HepG2 (cell line): ENCODE data around the gene P2RX6. TPM values are rescaled to one million over a fixed set of nuclear protein-coding genes. Genes with fewer than 3 reads are reported as not detected.
A peak's percentile ranks its signal among the peaks of the same experiment; 100 is the strongest.

Source experiments
- ATAC-seq: fragments of 200-7000 bp; cut with Tn5 transposase; 3 replicates; pipeline ENCODE4 v1.9.1; 2020; ENCODE audit warnings: mild to moderate bottlenecking, moderate library complexity
- BruUV-seq: library from RNA; stranded (reverse); fragments of 400-500 nt; replicated peaks from 2 replicates; lab custom pipeline; 2021; lab: Mats Ljungman, UMichigan
- CTCF ChIA-PET: fragments of 300-600 bp; formaldehyde crosslinking; extraction: SDS; loops from one replicate; lab custom pipeline; 2021; ENCODE audit warnings: low total read pairs, inconsistent platforms, low intra/inter-chr PET ratio; lab: Yijun Ruan, JAX
- POLR2A ChIA-PET: fragments of 350-600 bp; sonication (Branson Sonifier 250); formaldehyde crosslinking; loops from one replicate; lab custom pipeline; 2020; ENCODE audit warnings: antibody characterized with exemption, inconsistent platforms; lab: Yijun Ruan, JAX
- DNase-seq: peaks from one replicate; pipeline ENCODE4 v3.0.0-alpha.2; 2015; ENCODE audit warnings: low spot score
- FAIRE-seq: peaks from 3 replicates; lab custom pipeline; 2011; peaks lifted over from hg19 to GRCh38; lab: Jason Lieb, UNC
- H2AFZ ChIP-seq: one replicate; pipeline ENCODE4 v1.6.1; 2011; ENCODE audit warnings: low read length, inconsistent platforms
- H3K27ac ChIP-seq: fragments of 300-600 bp; 3 replicates; pipeline ENCODE4 v1.8.0; 2011; ENCODE audit warnings: mixed run types, mild to moderate bottlenecking, mixed read lengths, low read length, inconsistent platforms; ENCODE audit not compliant: insufficient read depth; ENCODE audit errors: extremely low read length
- H3K27me3 ChIP-seq, 2 experiments: fragments of 200-600 bp in 1 of 2; 2 replicates in 1 of 2; 3 replicates in 1 of 2; pipeline versions ENCODE4 v1.6.0 to v1.8.0; 2011; ENCODE audit warnings: low read length in 2 of 2, mild to moderate bottlenecking in 2 of 2, moderate library complexity in 2 of 2, inconsistent platforms in 1 of 2; ENCODE audit not compliant: insufficient read depth in 2 of 2, control insufficient read depth in 1 of 2
- H3K36me3 ChIP-seq, 2 experiments: fragments of 200-600 bp in 1 of 2; replicated peaks in 1 of 2; 2 replicates in 1 of 2; 3 replicates in 1 of 2; pipeline versions ENCODE4 v1.5.1 to v1.8.0; 2011; ENCODE audit warnings: low read length in 2 of 2, inconsistent platforms in 1 of 2; ENCODE audit not compliant: insufficient read depth in 2 of 2, control insufficient read depth in 1 of 2
- H3K4me1 ChIP-seq: 2 replicates; pipeline ENCODE4 v1.5.1; 2012; ENCODE audit warnings: low read length, inconsistent platforms; ENCODE audit not compliant: insufficient read depth
- H3K4me2 ChIP-seq: 2 replicates; pipeline ENCODE4 v1.6.0; 2011; ENCODE audit warnings: low read depth, low read length, inconsistent platforms
- H3K4me3 ChIP-seq, 3 experiments: fragments of 200-600 bp in 1 of 3; sonication (generic), shearing (Covaris generic) in 1 of 3; replicated peaks in 1 of 3; 2 replicates each; pipeline ENCODE4 v1.5.1; 2011 to 2016; ENCODE audit warnings: low read length in 3 of 3, inconsistent platforms in 2 of 3, low read depth in 2 of 3, mild to moderate bottlenecking in 2 of 3, control low read depth in 1 of 3, mixed read lengths in 1 of 3; ENCODE audit not compliant: insufficient read depth in 1 of 3
- H3K79me2 ChIP-seq: one replicate; pipeline ENCODE4 v1.6.1; 2011; ENCODE audit warnings: low read length, inconsistent platforms; ENCODE audit not compliant: insufficient read depth
- H3K9ac ChIP-seq: 2 replicates; pipeline ENCODE4 v1.6.0; 2011; ENCODE audit warnings: mild to moderate bottlenecking, low read depth, low read length, inconsistent platforms; ENCODE audit not compliant: insufficient read depth
- H3K9me3 ChIP-seq: 2 replicates; pipeline ENCODE4 v1.5.1; 2012; ENCODE audit warnings: mild to moderate bottlenecking, low read length
- H4K20me1 ChIP-seq: 2 replicates; pipeline ENCODE4 v1.6.0; 2011; ENCODE audit warnings: inconsistent platforms, mild to moderate bottlenecking, low read length, moderate library complexity; ENCODE audit not compliant: insufficient read depth
- CEBPB ChIP-seq: IDR thresholded peaks from 2 replicates; pipeline ENCODE4 v1.6.1; 2011; ENCODE audit warnings: low read depth, low read length, improper control_type of control experiment, borderline replicate concordance
- MEIS1 ChIP-seq: sonication (generic); formaldehyde crosslinking; IDR thresholded peaks from 2 replicates; pipeline ENCODE4 v1.9.0; 2021; ENCODE audit warnings: mild to moderate bottlenecking, missing genetic modification reagents, moderate library complexity, borderline replicate concordance
- MXI1 ChIP-seq: IDR thresholded peaks from 3 replicates; pipeline ENCODE4 v1.6.1; 2012; ENCODE audit warnings: low read depth, low read length, inconsistent platforms, borderline replicate concordance
- RAD51 ChIP-seq: fragments of 450-650 bp; IDR thresholded peaks from 2 replicates; pipeline ENCODE4 v1.6.1; 2016; ENCODE audit warnings: borderline replicate concordance
- ZNF333 ChIP-seq: sonication (generic); formaldehyde crosslinking; IDR thresholded peaks from 2 replicates; pipeline ENCODE4 v1.4.0; 2020; ENCODE audit warnings: mild to moderate bottlenecking, missing genetic modification reagents, borderline replicate concordance
- ZNF501 ChIP-seq: sonication (generic); formaldehyde crosslinking; IDR thresholded peaks from 2 replicates; pipeline ENCODE4 v1.5.1; 2020; ENCODE audit warnings: mild to moderate bottlenecking, moderate library complexity, missing genetic modification reagents
- ZNF775 ChIP-seq: sonication (generic); formaldehyde crosslinking; IDR thresholded peaks from 2 replicates; pipeline ENCODE4 v1.4.0; 2020; ENCODE audit warnings: missing genetic modification reagents, mild to moderate bottlenecking, moderate library complexity, borderline replicate concordance
- WGBS: methylation state at CpG from one replicate; pipeline ENCODE4 v1.1.6; 2017; ENCODE audit warnings: low lambda C conversion rate; 5-methylcytosine and 5-hydroxymethylcytosine counted together
- in situ Hi-C: cut with HindIII; loops from 2 replicates; pipeline ENCODE4 v1.10.0; 2017; ENCODE audit warnings: low pct_unique_long_range_greater_than_20kb; ENCODE audit not compliant: extremely low pct_ligation_motif_present
- intact Hi-C: fragments of 100-400 bp; cut with micrococcal nuclease; formaldehyde crosslinking; loops from one replicate; pipeline ENCODE4 v1.10.0; 2022; ENCODE audit not compliant: unreplicated experiment
- polyA plus RNA-seq, 8 experiments: library from polyadenylated mRNA; depleted of rRNA in 3 of 8; stranded (reverse) in 7 of 8; unstranded in 1 of 8; fragments of >200 nt; fragmentation: Illumina TruSeq in 4 of 8; extraction: Trizol in 4 of 8; gene quantifications; 2 replicates each; pipeline versions ENCODE4 v1.2.1 to v1.2.3, GENCODE V29; 2011 to 2016; ENCODE audit warnings: low read depth in 4 of 8, missing spikeins in 1 of 8, mixed read lengths in 1 of 8; ENCODE audit not compliant: insufficient read depth in 1 of 8
- total RNA-seq, 5 experiments: library from RNA; depleted of rRNA; stranded (reverse); fragments of >200 nt; fragmentation: Illumina TruSeq; extraction: Trizol; gene quantifications; 2 replicates each; pipeline ENCODE4 v1.2.3, GENCODE V29; 2016; ENCODE audit warnings: low read depth in 1 of 5
- TF ChIP-seq, protein P1 (sequence below): sonication (generic); formaldehyde crosslinking; IDR thresholded peaks from 2 replicates; pipeline ENCODE4 v1.5.0; 2020; ENCODE audit warnings: mild to moderate bottlenecking, missing genetic modification reagents

The P2RX6 gene
- total and polyA plus RNA-seq, 2 of the 13 experiments (the other 11 are each of a cell fraction or from before 2014, with no cell fraction given): 0.04 to 0.12 TPM

DNA sequence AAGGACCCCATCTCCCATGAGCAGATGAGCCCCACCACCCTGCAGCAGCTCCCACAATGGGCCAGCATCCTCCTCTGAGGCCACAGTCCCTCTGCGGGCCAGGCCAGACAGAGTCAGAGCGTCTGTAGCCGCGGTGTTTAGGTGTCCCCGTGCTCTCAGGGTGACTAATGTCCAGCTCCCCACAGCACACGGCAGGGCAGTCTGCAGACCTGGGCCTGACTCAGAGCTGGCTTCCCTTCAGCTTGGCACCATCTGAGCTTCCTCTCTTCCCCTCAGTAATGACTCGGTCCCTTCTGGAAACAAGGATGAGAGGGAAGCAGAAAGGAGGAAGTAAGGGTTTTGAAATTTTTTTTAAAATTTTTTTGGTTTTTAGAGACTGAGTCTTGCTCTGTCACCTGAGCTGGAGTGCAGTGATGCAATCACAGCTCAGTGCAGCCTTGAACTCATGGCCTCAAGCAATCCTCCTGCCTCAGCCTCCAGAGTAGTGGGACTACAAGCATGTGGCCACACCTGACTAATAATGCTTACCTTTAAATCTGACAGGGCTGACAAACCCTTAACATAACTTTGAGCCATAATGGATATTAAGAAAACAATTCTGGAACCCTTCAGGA is 59.2 kb downstream of the P2RX6 start:
- peaks cover 8 to 40% of the 10 kb centered on the region in 2 experiments; a peak in 4 of 5 replicates for H3K27me3 ChIP-seq
- H3K4me2 ChIP-seq: no peak overlapping the region
- 14% methylated on average over 5 of the region's 7 CpGs for WGBS
- no peaks in the 10 kb centered on the region for H3K79me2 ChIP-seq
- no TSS peak for BruUV-seq
- CTCF ChIA-PET: no interaction called here
- no peak overlapping the region for H2AFZ ChIP-seq
- no peak for DNase-seq
- FAIRE-seq: no peak
- H3K4me3 ChIP-seq: no peak overlapping the region
- peaks cover 1% of the 10 kb centered on the region for H3K4me1 ChIP-seq
- in situ Hi-C loops: no loop called here
- no peak overlapping the region for H3K27ac ChIP-seq
- intact Hi-C loops: no loop called here
- POLR2A ChIA-PET: no interaction called here
- no peaks in the 10 kb centered on the region for H3K36me3 ChIP-seq
- no peaks in the 10 kb centered on the region for H3K9me3 ChIP-seq
- ATAC-seq: peak; percentile 51; the same call in 2 of the 3 replicates
- no peaks in the 10 kb centered on the region for H4K20me1 ChIP-seq
- H3K9ac ChIP-seq: no peak overlapping the region
- TF ChIP-seq RAD51: no peak
- peak; percentile 8; the same call in 1 of the 2 replicates for TF ChIP-seq CEBPB
- no peak for TF ChIP-seq MXI1
- no peak for TF ChIP-seq ZNF775
- no peak for TF ChIP-seq ZNF501 (CRISPR knock-in tag)
- TF ChIP-seq, protein P1, sequence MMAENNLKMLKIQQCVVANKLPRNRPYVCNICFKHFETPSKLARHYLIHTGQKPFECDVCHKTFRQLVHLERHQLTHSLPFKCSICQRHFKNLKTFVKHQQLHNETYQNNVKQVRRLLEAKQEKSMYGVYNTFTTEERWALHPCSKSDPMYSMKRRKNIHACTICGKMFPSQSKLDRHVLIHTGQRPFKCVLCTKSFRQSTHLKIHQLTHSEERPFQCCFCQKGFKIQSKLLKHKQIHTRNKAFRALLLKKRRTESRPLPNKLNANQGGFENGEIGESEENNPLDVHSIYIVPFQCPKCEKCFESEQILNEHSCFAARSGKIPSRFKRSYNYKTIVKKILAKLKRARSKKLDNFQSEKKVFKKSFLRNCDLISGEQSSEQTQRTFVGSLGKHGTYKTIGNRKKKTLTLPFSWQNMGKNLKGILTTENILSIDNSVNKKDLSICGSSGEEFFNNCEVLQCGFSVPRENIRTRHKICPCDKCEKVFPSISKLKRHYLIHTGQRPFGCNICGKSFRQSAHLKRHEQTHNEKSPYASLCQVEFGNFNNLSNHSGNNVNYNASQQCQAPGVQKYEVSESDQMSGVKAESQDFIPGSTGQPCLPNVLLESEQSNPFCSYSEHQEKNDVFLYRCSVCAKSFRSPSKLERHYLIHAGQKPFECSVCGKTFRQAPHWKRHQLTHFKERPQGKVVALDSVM: peak; percentile 23; the same call in 1 of the 2 replicates
- TF ChIP-seq ZNF333 (CRISPR knock-in tag): no peak
- no peak for TF ChIP-seq MEIS1 (CRISPR knock-in tag)
